ENCODE results near the gene GPR171. TPM values are rescaled to one million over a fixed set of nuclear protein-coding genes. Genes with fewer than 3 reads are reported as not detected.
"Not testable (repeated sequence)": the region's sequence is repeated elsewhere in the genome, so short reads cannot be mapped to it uniquely, and the experiment has no call there.

Gene GPR171
- not detected in 2 replicates for total RNA-seq (2021)
- Bru-seq, nascent RNA: not detected
- BruChase-seq, experiment 1, labeled RNA remaining after a 2-hour chase: percentile 9 among the genes with signal in this experiment
- not detected for BruChase-seq, experiment 2, labeled RNA remaining after a 6-hour chase
- long read RNA-seq: 0 reads

- no peak within 1 kb of the TSS for H3K4me3 ChIP-seq
- ChIA-PET POLR2A (ENCODE audit: unreplicated experiment) (no interaction called here), CTCF (interaction anchor here (0.7 kb wide), 1 partner anchor 14 kb away, joined by 3 read pairs; no protein-coding TSS in a partner anchor)
- H3K27ac ChIP-seq: no peak within 1 kb of the TSS
- H4K20me1 ChIP-seq (ENCODE audit: insufficient read depth): no peaks in the 10 kb centered on the region
- no peak for DNase-seq
- H2AFZ ChIP-seq: no peak within 1 kb of the TSS
- H3K27me3 ChIP-seq (ENCODE audit: insufficient read depth, low read depth): no peaks in the 10 kb centered on the region
- no peaks in the 10 kb centered on the region for H3F3A ChIP-seq (ENCODE audit: insufficient read depth, low read depth)
- TF ChIP-seq EZH2 (IDR thresholded peaks at IDR 0.05; ENCODE audit: low read depth) (no peak), CTCF (conservative IDR thresholded peaks at IDR 0.05) (no peak)
- no peak within 1 kb of the TSS for H3K4me2 ChIP-seq
- H3K4me1 ChIP-seq (replicated peaks; ENCODE audit: insufficient read depth): no peaks in the 10 kb centered on the region
- intact Hi-C loops (cut with micrococcal nuclease; ENCODE audit: unreplicated experiment): no loop called here
- H3K9me2 ChIP-seq (ENCODE audit: insufficient read depth): no peaks in the 10 kb centered on the region
- no TSS peak for BruUV-seq (replicated peaks)
- no peaks in the 10 kb centered on the region for H3K9me3 ChIP-seq (ENCODE audit: insufficient read depth, low read depth)
- H3K36me3 ChIP-seq (ENCODE audit: low read depth): no peaks in the 10 kb centered on the region
- H3K79me2 ChIP-seq (ENCODE audit: low read depth): no peaks in the 10 kb centered on the region
Observed at GRCh38 chr3:151203051-151203420, at the start of gene GPR171. Gene GPR171, minus strand, starts transcription at chr3:151203216. Its CDS starts 3,830 bp downstream, at chr3:151199386.

GRCh38 chr3:151248772-151249337 is 45.8 kb upstream of the GPR171 start:
- DNase-seq: no peak
- Histone ChIP-seq H3K27me3 (ENCODE audit: insufficient read depth, low read depth) (no peaks in the 10 kb centered on the region), H3F3A (ENCODE audit: insufficient read depth, low read depth) (no peaks in the 10 kb centered on the region), H3K4me2 (no peak overlapping the region), H2AFZ (no peak overlapping the region), H4K20me1 (ENCODE audit: insufficient read depth) (no peaks in the 10 kb centered on the region), H3K36me3 (ENCODE audit: low read depth) (no peaks in the 10 kb centered on the region), H3K4me1 (replicated peaks; ENCODE audit: insufficient read depth) (no peaks in the 10 kb centered on the region), H3K4me3 (no peak overlapping the region), H3K9me2 (ENCODE audit: insufficient read depth) (no peaks in the 10 kb centered on the region), H3K79me2 (ENCODE audit: low read depth) (no peaks in the 10 kb centered on the region), H3K27ac (no peak overlapping the region), H3K9me3 (ENCODE audit: insufficient read depth, low read depth) (no peaks in the 10 kb centered on the region)
- BruUV-seq (replicated peaks): no TSS peak
- ChIA-PET POLR2A (ENCODE audit: unreplicated experiment) (no interaction called here), CTCF (interaction anchor here (0.7 kb wide), 1 partner anchor 1255 kb away, joined by 3 read pairs; no protein-coding TSS in a partner anchor)
- intact Hi-C loops (cut with micrococcal nuclease; ENCODE audit: unreplicated experiment): no loop called here
- TF ChIP-seq CTCF (conservative IDR thresholded peaks at IDR 0.05) (no peak), EZH2 (IDR thresholded peaks at IDR 0.05; ENCODE audit: low read depth) (no peak)

- H2AFZ ChIP-seq; H3K4me1 ChIP-seq (replicated peaks; ENCODE audit: insufficient read depth); H4K20me1 ChIP-seq (ENCODE audit: insufficient read depth); H3K4me2 ChIP-seq; H3K36me3 ChIP-seq (ENCODE audit: low read depth); H3K27ac ChIP-seq; H3F3A ChIP-seq (ENCODE audit: insufficient read depth, low read depth); H3K4me3 ChIP-seq; H3K9me2 ChIP-seq (ENCODE audit: insufficient read depth); BruUV-seq (replicated peaks); intact Hi-C loops (cut with micrococcal nuclease; ENCODE audit: unreplicated experiment); H3K9me3 ChIP-seq (ENCODE audit: insufficient read depth, low read depth); DNase-seq; H3K79me2 ChIP-seq (ENCODE audit: low read depth); H3K27me3 ChIP-seq (ENCODE audit: insufficient read depth, low read depth); CTCF ChIA-PET; POLR2A ChIA-PET (ENCODE audit: unreplicated experiment): not testable (repeated sequence)
Observed at GRCh38 chr3:151242006-151242405, 39.0 kb upstream of the GPR171 start.

- H3K9me3 ChIP-seq (ENCODE audit: insufficient read depth, low read depth): no peaks in the 10 kb centered on the region
- DNase-seq: no peak
Observed at GRCh38 chr3:151236736-151237135, 33.7 kb upstream of the GPR171 start.

More at GRCh38 chr3:151236736-151237135, 33.7 kb upstream of the GPR171 start:
- Histone ChIP-seq H3K27me3 (ENCODE audit: insufficient read depth, low read depth) (no peaks in the 10 kb centered on the region), H3K4me2 (no peak overlapping the region), H2AFZ (no peak overlapping the region), H3K4me3 (no peak overlapping the region), H3K79me2 (ENCODE audit: low read depth) (no peaks in the 10 kb centered on the region), H3K36me3 (ENCODE audit: low read depth) (no peaks in the 10 kb centered on the region), H3F3A (ENCODE audit: insufficient read depth, low read depth) (no peaks in the 10 kb centered on the region), H3K4me1 (replicated peaks; ENCODE audit: insufficient read depth) (no peaks in the 10 kb centered on the region), H4K20me1 (ENCODE audit: insufficient read depth) (no peaks in the 10 kb centered on the region), H3K27ac (no peak overlapping the region), H3K9me2 (ENCODE audit: insufficient read depth) (no peaks in the 10 kb centered on the region)
- TF ChIP-seq EZH2 (IDR thresholded peaks at IDR 0.05; ENCODE audit: low read depth): no peak
- TF ChIP-seq CTCF (conservative IDR thresholded peaks at IDR 0.05): no peak
- POLR2A ChIA-PET (ENCODE audit: unreplicated experiment): no interaction called here
- intact Hi-C loops (cut with micrococcal nuclease; ENCODE audit: unreplicated experiment): no loop called here
- CTCF ChIA-PET: no interaction called here
- BruUV-seq (replicated peaks): no TSS peak
